HEK293 (cell line): ENCODE results near the gene PPFIA4.

ENCODE experiments used
- HIC1 ChIP-seq: fragments of 450-650 bp; formaldehyde crosslinking; IDR thresholded peaks from 2 replicates; pipeline ENCODE4 v1.5.1; 2016; ENCODE audit warnings: missing biosample characterization, missing genetic modification characterization
- KLF10 ChIP-seq: fragments of 450-650 bp; IDR thresholded peaks from 2 replicates; pipeline ENCODE4 v1.5.1; 2018; ENCODE audit warnings: missing biosample characterization, mild to moderate bottlenecking, missing genetic modification characterization
- OVOL3 ChIP-seq: fragments of 450-650 bp; formaldehyde crosslinking; IDR thresholded peaks from 2 replicates; pipeline ENCODE4 v1.5.1; 2016; ENCODE audit warnings: missing biosample characterization, missing genetic modification characterization
- PRDM10 ChIP-seq: fragments of 450-650 bp; formaldehyde crosslinking; IDR thresholded peaks from 2 replicates; pipeline ENCODE4 v1.5.1; 2016; ENCODE audit warnings: missing biosample characterization, missing genetic modification characterization
- SP2 ChIP-seq: fragments of 450-650 bp; formaldehyde crosslinking; IDR thresholded peaks from 2 replicates; pipeline ENCODE4 v1.5.1; 2016; ENCODE audit warnings: missing biosample characterization, missing genetic modification characterization
- SP7 ChIP-seq: fragments of 450-650 bp; formaldehyde crosslinking; IDR thresholded peaks from 2 replicates; pipeline ENCODE4 v1.5.1; 2016; ENCODE audit warnings: missing biosample characterization, missing genetic modification characterization
- YY2 ChIP-seq: fragments of 450-650 bp; formaldehyde crosslinking; IDR thresholded peaks from 2 replicates; pipeline ENCODE4 v1.5.1; 2016; ENCODE audit warnings: missing biosample characterization, missing genetic modification characterization
- ZBTB44 ChIP-seq: fragments of 450-650 bp; IDR thresholded peaks from 2 replicates; pipeline ENCODE4 v1.5.1; 2018; ENCODE audit warnings: missing biosample characterization, mild to moderate bottlenecking, missing genetic modification characterization
- ZBTB8A ChIP-seq: fragments of 450-650 bp; formaldehyde crosslinking; IDR thresholded peaks from 2 replicates; pipeline ENCODE4 v1.5.1; 2016; ENCODE audit warnings: missing biosample characterization, missing genetic modification characterization
- ZNF138 ChIP-seq: fragments of 450-650 bp; formaldehyde crosslinking; IDR thresholded peaks from 2 replicates; pipeline ENCODE4 v1.5.1; 2016; ENCODE audit warnings: missing biosample characterization, missing genetic modification characterization, borderline replicate concordance
- ZNF157 ChIP-seq: fragments of 450-650 bp; formaldehyde crosslinking; IDR thresholded peaks from 2 replicates; pipeline ENCODE4 v1.5.1; 2016; ENCODE audit warnings: missing biosample characterization, missing genetic modification characterization
- ZNF19 ChIP-seq: fragments of 450-650 bp; formaldehyde crosslinking; IDR thresholded peaks from 2 replicates; pipeline ENCODE4; 2016; ENCODE audit warnings: missing biosample characterization, missing genetic modification characterization, low read depth
- ZNF239 ChIP-seq: fragments of 450-650 bp; formaldehyde crosslinking; IDR thresholded peaks from 2 replicates; pipeline ENCODE4 v1.5.1; 2016; ENCODE audit warnings: missing biosample characterization, missing genetic modification characterization
- ZNF423 ChIP-seq: fragments of 450-650 bp; formaldehyde crosslinking; IDR thresholded peaks from 2 replicates; pipeline ENCODE4 v1.5.1; 2016; ENCODE audit warnings: missing biosample characterization, missing genetic modification characterization
- ZNF561 ChIP-seq: fragments of 450-650 bp; IDR thresholded peaks from 2 replicates; pipeline ENCODE4 v1.5.1; 2018; ENCODE audit warnings: missing biosample characterization, missing genetic modification characterization, borderline replicate concordance
- ZNF596 ChIP-seq: fragments of 450-650 bp; IDR thresholded peaks from 2 replicates; pipeline ENCODE4 v1.5.0; 2018; ENCODE audit warnings: missing biosample characterization, mild to moderate bottlenecking, missing genetic modification characterization, moderate library complexity
- ZNF639 ChIP-seq: fragments of 450-650 bp; formaldehyde crosslinking; IDR thresholded peaks from 2 replicates; pipeline ENCODE4 v1.5.1; 2016; ENCODE audit warnings: missing biosample characterization, missing genetic modification characterization
- ZNF670 ChIP-seq: fragments of 450-650 bp; formaldehyde crosslinking; IDR thresholded peaks from 2 replicates; pipeline ENCODE4 v1.5.1; 2016; ENCODE audit warnings: missing biosample characterization, missing genetic modification characterization, low read depth
- ZNF701 ChIP-seq: fragments of 450-650 bp; formaldehyde crosslinking; IDR thresholded peaks from 2 replicates; pipeline ENCODE4 v1.5.1; 2016; ENCODE audit warnings: missing biosample characterization, missing genetic modification characterization
- ZNF776 ChIP-seq: fragments of 450-650 bp; formaldehyde crosslinking; IDR thresholded peaks from 2 replicates; pipeline ENCODE4 v1.5.0; 2017; ENCODE audit warnings: missing biosample characterization, missing genetic modification characterization, borderline replicate concordance
- ZNF830 ChIP-seq: fragments of 450-650 bp; IDR thresholded peaks from 2 replicates; pipeline ENCODE4 v1.5.0; 2018; ENCODE audit warnings: missing biosample characterization, missing genetic modification characterization, low read depth, mild to moderate bottlenecking, moderate library complexity
- TF ChIP-seq, protein P1 (sequence below): fragments of 450-650 bp; formaldehyde crosslinking; IDR thresholded peaks from 2 replicates; pipeline ENCODE4 v1.5.1; 2017; ENCODE audit warnings: missing biosample characterization, missing genetic modification characterization
- TF ChIP-seq, protein P2 (sequence below): fragments of 450-650 bp; formaldehyde crosslinking; IDR thresholded peaks from 2 replicates; pipeline ENCODE4 v1.5.1; 2016; ENCODE audit warnings: missing biosample characterization, missing genetic modification characterization
- TF ChIP-seq, protein P3 (sequence below): fragments of 450-650 bp; formaldehyde crosslinking; IDR thresholded peaks from 2 replicates; pipeline ENCODE4; 2016; ENCODE audit warnings: missing biosample characterization, missing genetic modification characterization

The PPFIA4 gene

DNA sequence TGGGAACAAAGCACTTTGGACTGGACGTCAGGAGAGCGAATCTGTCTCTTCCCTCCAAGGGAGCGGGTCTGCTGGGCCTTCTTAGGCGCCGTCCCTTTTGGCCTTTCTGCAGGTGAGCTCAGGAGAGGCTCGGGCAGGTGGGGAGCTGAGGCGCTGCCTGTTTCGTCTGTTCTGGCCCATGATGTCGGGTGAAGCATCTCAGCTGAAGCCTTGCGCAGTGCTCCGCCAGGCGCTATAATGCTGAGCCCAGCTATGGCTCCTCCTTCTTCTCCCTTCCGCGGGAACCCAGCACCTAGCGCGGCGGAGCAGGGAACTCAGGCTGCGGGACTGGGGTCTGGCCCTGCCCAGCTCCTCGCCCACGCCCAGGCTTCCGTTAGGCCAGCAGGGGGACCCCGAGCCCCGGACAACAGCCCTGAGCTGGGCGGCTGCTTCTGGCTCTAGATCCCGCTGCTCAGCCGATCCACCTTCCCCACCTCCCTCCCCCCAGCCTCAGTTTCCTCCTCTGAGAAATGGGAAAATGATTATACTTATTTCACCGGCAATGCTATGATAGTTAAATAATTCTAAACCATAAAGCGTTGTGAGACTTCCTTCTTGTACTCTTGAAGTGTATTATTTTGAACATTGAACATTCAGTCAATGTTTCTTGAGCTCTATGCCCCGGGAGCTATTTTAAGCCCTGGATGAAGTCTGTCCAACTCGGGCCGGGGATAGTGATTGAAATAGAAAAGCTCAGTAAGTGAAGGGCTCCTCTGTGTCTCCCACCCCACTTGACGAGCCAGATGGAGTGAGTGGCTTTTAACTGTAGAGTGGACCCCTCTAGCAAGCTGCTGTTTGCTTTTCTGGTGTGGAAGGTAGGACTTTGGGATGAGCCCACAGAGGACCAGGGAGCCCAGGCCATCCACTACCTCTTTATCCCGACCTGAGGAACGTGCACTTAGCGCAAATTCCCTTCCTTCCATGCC lies 91.6 kb downstream of the PPFIA4 start (continued):
- TF ChIP-seq PRDM10 (tag by site-specific recombination) (no peak), ZNF138 (no peak), HIC1 (tag by site-specific recombination) (no peak), SP7 (tag by site-specific recombination) (0 out of 2 replicates have a peak, but pooled peaks have one; percentile 18), ZNF596 (no peak), ZNF830 (tag by site-specific recombination) (no peak), OVOL3 (tag by site-specific recombination) (no peak), ZNF19 (tag by site-specific recombination) (no peak), SP2 (tag by site-specific recombination) (0 out of 2 replicates have a peak, but pooled peaks have one; percentile 10), ZNF701 (tag by site-specific recombination) (no peak), ZNF157 (tag by site-specific recombination) (no peak), ZBTB8A (no peak), ZNF776 (tag by site-specific recombination) (no peak), ZBTB44 (tag by site-specific recombination) (no peak), ZNF423 (tag by site-specific recombination) (no peak), KLF10 (tag by site-specific recombination) (no peak), ZNF239 (tag by site-specific recombination) (no peak), ZNF639 (tag by site-specific recombination) (no peak), YY2 (tag by site-specific recombination) (no peak), ZNF670 (tag by site-specific recombination) (no peak), ZNF561 (0 out of 2 replicates have a peak, but pooled peaks have one; percentile 61)
- TF ChIP-seq, protein P1, sequence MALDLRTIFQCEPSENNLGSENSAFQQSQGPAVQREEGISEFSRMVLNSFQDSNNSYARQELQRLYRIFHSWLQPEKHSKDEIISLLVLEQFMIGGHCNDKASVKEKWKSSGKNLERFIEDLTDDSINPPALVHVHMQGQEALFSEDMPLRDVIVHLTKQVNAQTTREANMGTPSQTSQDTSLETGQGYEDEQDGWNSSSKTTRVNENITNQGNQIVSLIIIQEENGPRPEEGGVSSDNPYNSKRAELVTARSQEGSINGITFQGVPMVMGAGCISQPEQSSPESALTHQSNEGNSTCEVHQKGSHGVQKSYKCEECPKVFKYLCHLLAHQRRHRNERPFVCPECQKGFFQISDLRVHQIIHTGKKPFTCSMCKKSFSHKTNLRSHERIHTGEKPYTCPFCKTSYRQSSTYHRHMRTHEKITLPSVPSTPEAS: no peak
- TF ChIP-seq, protein P2, sequence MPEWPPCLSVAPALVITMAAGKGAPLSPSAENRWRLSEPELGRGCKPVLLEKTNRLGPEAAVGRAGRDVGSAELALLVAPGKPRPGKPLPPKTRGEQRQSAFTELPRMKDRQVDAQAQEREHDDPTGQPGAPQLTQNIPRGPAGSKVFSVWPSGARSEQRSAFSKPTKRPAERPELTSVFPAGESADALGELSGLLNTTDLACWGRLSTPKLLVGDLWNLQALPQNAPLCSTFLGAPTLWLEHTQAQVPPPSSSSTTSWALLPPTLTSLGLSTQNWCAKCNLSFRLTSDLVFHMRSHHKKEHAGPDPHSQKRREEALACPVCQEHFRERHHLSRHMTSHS (tag by site-specific recombination): no peak
- TF ChIP-seq, protein P3, sequence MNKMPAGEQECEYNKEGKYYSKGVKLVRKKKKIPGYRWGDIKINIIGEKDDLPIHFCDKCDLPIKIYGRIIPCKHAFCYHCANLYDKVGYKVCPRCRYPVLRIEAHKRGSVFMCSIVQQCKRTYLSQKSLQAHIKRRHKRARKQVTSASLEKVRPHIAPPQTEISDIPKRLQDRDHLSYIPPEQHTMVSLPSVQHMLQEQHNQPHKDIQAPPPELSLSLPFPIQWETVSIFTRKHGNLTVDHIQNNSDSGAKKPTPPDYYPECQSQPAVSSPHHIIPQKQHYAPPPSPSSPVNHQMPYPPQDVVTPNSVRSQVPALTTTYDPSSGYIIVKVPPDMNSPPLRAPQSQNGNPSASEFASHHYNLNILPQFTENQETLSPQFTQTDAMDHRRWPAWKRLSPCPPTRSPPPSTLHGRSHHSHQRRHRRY (tag by site-specific recombination): no peak
